GM12874 (cell line): ENCODE measurements around the gene SDCCAG8.

Source experiments
- TF ChIP-seq, protein P1 (sequence below): IDR thresholded peaks from 2 replicates; pipeline ENCODE4 v1.5.1; 2011; ENCODE audit warnings: low read depth, mild to moderate bottlenecking, control low read depth, low read length, moderate library complexity; ENCODE audit not compliant: insufficient read depth

SDCCAG8 gene

DNA sequence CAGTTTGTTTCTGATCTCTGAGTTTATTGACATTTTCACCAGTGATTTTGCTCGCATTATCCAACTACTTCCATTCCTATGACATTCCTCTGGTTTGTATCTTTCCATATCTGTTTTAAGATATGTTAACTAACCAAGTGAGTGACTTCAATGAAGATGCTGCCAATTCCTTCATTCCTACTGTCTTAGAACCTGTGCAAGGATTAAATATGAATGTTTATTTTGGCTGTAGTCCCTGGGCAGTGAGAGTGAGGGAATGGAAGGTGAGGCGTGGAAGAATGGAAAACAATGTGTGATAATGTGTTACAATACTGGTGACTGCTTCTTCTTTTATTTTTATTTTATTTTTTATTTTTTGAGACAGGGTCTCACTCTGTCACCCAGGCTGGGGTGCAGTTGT lies 183.0 kb downstream of the SDCCAG8 start:
- TF ChIP-seq, protein P1, sequence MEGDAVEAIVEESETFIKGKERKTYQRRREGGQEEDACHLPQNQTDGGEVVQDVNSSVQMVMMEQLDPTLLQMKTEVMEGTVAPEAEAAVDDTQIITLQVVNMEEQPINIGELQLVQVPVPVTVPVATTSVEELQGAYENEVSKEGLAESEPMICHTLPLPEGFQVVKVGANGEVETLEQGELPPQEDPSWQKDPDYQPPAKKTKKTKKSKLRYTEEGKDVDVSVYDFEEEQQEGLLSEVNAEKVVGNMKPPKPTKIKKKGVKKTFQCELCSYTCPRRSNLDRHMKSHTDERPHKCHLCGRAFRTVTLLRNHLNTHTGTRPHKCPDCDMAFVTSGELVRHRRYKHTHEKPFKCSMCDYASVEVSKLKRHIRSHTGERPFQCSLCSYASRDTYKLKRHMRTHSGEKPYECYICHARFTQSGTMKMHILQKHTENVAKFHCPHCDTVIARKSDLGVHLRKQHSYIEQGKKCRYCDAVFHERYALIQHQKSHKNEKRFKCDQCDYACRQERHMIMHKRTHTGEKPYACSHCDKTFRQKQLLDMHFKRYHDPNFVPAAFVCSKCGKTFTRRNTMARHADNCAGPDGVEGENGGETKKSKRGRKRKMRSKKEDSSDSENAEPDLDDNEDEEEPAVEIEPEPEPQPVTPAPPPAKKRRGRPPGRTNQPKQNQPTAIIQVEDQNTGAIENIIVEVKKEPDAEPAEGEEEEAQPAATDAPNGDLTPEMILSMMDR, result no peak

DNA sequence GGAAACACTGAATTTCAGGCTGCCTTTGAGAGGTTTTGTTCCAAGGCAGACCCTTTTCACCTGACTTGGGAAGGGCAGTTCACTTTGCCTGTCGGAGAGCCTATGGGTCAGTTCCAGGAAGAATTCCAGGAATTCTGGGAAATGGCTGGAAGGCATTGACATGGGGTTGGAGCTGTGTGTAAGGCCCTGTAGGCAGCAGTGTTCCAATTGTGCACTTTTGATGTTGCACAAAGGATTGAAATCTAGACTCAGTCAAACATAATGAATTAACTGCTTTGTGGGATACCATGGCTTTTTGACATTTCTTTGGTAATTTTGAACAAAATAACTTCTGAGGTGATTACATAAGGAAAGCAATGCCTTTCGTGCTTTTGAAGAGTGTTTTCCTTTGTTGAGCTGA lies 184.6 kb downstream of the SDCCAG8 start:
- TF ChIP-seq, protein P1, result no peak

GRCh38 chr1:243441601-243442000 lies 185.8 kb downstream of the SDCCAG8 start:
- TF ChIP-seq, protein P1, result no peak

DNA sequence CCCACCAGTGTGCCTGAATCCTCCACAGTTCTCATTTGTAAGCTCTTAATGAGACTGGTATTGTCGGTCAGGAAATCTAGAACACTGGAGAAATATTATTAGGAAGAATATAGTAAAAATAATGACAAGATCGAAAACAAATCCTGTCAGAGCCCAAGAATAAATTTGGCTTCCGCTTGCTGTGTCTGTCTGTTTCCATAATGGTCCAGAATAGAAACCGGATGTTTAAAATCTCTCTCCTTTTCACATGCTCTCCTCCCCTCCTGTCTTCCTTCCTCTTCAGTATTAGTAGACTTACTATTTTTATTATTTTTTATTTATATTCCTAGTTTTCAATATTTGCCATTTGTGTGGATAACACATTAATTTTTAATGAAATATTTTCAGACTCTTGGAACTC lies 187.7 kb downstream of the SDCCAG8 start:
- TF ChIP-seq, protein P1, result no peak

- TF ChIP-seq, protein P1, result no peak
These were observed 191.5 kb downstream of the SDCCAG8 start for GRCh38 chr1:243447347-243447746.

DNA sequence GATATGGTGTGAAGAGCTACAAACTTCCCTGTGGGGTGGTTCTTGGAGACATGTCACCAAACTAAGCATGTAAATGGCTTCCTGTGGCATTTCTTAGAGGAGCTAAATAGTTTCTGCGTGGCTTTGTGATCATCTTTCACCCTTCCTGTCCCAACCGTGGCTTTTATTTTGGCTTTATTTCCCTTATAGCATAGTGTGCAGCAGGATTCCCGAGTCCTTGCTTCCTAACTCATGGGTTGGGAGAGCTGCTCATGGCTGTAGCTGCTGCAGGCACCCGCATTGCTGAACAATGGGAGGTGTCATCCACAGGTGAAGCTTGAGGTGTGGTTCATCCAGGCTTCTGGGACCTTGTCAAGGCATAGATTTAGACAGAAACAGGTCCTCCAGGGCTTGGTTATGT lies 192.0 kb downstream of the SDCCAG8 start:
- TF ChIP-seq, protein P1, result no peak

DNA sequence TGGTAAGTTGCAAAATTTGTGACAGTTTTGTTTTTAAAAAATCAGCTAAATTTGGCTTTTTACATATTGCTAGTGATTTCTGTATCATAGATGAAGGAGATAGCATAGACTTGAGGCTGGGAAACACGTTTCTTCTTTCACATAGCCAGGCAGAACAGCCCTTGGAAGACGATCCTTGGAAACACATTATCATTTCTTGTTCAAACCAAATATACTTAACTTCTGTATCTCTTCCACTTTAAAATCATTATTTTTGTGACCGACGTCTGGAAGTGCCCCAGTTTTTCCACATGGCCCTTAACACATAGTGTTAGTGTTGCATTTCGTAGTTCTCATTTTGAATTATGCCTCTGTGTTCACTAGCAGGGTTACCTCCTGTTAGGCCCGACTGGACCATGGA lies 193.5 kb downstream of the SDCCAG8 start:
- TF ChIP-seq, protein P1, result no peak

GRCh38 chr1:243452092-243452491 lies 196.3 kb downstream of the SDCCAG8 start:
- TF ChIP-seq, protein P1, result no peak
